NCI-H1417 (cell line): ENCODE measurements around the gene KRTAP5-4.
"Not testable (repeated sequence)": the region's sequence is repeated elsewhere in the genome, so short reads cannot be mapped to it uniquely, and the experiment has no call there.

Experiments used
- DNase-seq, 3 experiments: peaks; one replicate each; lab custom pipeline; 2025; lab: John Stamatoyannopoulos, UW

Gene KRTAP5-4

GRCh38 chr11:1637628-1638027, 15.7 kb upstream of the KRTAP5-4 start:
- DNase-seq, result no peak

GRCh38 chr11:1636291-1636950, 14.5 kb upstream of the KRTAP5-4 start:
- no peak for DNase-seq

GRCh38 chr11:1633864-1634263, 11.9 kb upstream of the KRTAP5-4 start:
- DNase-seq, result no peak

- DNase-seq, result peak in 1 of 3 experiments; percentile 12
Observed at GRCh38 chr11:1632053-1632714, 10.2 kb upstream of the KRTAP5-4 start.

- no peak for DNase-seq
Observed at GRCh38 chr11:1631066-1631568, 9.2 kb upstream of the KRTAP5-4 start.

- no peak for DNase-seq
Observed at GRCh38 chr11:1630271-1630670, 8.3 kb upstream of the KRTAP5-4 start.

- no peak for DNase-seq
Observed at GRCh38 chr11:1629326-1630185, 7.6 kb upstream of the KRTAP5-4 start, which contains the start of gene KRTAP5-5. TSS of gene KRTAP5-5 (plus strand) at chr11:1629775. CDS start at chr11:1629841, 66 bp downstream.

GRCh38 chr11:1628506-1629325, 6.8 kb upstream of the KRTAP5-4 start:
- DNase-seq, result peak in 1 of 3 experiments; percentile 69

- DNase-seq, result no peak
Observed at GRCh38 chr11:1625541-1625940, 3.6 kb upstream of the KRTAP5-4 start.

- DNase-seq, result no peak
Observed at GRCh38 chr11:1624621-1625020, 2.7 kb upstream of the KRTAP5-4 start.

- DNase-seq, result no peak
Observed at GRCh38 chr11:1623716-1624115, 1.8 kb upstream of the KRTAP5-4 start.

GRCh38 chr11:1619449-1619848, 2.5 kb downstream of the KRTAP5-4 start:
- DNase-seq, result no peak

- DNase-seq, result no peak
Observed at GRCh38 chr11:1618231-1618630, 3.7 kb downstream of the KRTAP5-4 start.

GRCh38 chr11:1608363-1608762, 13.6 kb downstream of the KRTAP5-4 start, which contains the start of gene KRTAP5-3:
TSS of gene KRTAP5-3 (minus strand) at chr11:1608463. CDS start at chr11:1608385, 78 bp downstream.
- peak; percentile 17 to 43 (median 35) for DNase-seq

- not testable (repeated sequence) for DNase-seq
Observed at GRCh38 chr11:1607901-1608300, 14.0 kb downstream of the KRTAP5-4 start.

- not testable (repeated sequence) for DNase-seq
Observed at GRCh38 chr11:1607156-1607845, 14.6 kb downstream of the KRTAP5-4 start.

GRCh38 chr11:1605923-1606322, 16.0 kb downstream of the KRTAP5-4 start:
- DNase-seq, result not testable (repeated sequence)

- DNase-seq, result no peak
Observed at GRCh38 chr11:1604711-1605110, 17.2 kb downstream of the KRTAP5-4 start.

- DNase-seq, result no peak
Observed at GRCh38 chr11:1604181-1604580, 17.8 kb downstream of the KRTAP5-4 start.

- DNase-seq, result peak in 1 of 3 experiments; percentile 32
Observed at GRCh38 chr11:1603629-1604028, 18.3 kb downstream of the KRTAP5-4 start.

- not testable (repeated sequence) for DNase-seq
Observed at GRCh38 chr11:1601663-1602062, 20.3 kb downstream of the KRTAP5-4 start.
